ENCODE measurements around the gene ENDOU.

Gene ENDOU

DNA sequence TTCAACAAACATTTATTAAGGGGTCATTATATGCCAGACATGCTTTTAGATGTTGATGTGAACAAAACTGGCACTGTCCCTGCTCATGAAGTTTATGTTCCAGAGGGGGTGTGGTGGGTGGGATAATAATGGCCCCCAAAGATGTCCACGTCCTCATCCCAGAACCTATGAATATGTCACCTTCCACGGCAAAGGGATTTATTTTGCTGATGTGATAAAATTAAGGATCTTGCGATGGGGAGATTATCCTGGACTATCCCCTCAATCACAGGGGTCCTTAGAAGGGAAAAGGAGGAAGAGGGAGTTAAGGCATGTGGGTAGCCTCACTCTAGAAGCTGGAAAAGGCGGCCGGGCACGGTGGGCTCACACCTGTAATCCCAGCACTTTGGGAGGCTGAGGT, 46.0 kb upstream of the ENDOU start:
- TF ChIP-seq, protein P1, sequence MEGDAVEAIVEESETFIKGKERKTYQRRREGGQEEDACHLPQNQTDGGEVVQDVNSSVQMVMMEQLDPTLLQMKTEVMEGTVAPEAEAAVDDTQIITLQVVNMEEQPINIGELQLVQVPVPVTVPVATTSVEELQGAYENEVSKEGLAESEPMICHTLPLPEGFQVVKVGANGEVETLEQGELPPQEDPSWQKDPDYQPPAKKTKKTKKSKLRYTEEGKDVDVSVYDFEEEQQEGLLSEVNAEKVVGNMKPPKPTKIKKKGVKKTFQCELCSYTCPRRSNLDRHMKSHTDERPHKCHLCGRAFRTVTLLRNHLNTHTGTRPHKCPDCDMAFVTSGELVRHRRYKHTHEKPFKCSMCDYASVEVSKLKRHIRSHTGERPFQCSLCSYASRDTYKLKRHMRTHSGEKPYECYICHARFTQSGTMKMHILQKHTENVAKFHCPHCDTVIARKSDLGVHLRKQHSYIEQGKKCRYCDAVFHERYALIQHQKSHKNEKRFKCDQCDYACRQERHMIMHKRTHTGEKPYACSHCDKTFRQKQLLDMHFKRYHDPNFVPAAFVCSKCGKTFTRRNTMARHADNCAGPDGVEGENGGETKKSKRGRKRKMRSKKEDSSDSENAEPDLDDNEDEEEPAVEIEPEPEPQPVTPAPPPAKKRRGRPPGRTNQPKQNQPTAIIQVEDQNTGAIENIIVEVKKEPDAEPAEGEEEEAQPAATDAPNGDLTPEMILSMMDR (IDR thresholded peaks at IDR 0.05; ENCODE audit: low read length, missing control alignments): no peak
- no peak for DNase-seq (ENCODE audit: low read depth)
- H3K4me3 ChIP-seq (replicated peaks; ENCODE audit: low read depth, low read length): no peak overlapping the region

DNA sequence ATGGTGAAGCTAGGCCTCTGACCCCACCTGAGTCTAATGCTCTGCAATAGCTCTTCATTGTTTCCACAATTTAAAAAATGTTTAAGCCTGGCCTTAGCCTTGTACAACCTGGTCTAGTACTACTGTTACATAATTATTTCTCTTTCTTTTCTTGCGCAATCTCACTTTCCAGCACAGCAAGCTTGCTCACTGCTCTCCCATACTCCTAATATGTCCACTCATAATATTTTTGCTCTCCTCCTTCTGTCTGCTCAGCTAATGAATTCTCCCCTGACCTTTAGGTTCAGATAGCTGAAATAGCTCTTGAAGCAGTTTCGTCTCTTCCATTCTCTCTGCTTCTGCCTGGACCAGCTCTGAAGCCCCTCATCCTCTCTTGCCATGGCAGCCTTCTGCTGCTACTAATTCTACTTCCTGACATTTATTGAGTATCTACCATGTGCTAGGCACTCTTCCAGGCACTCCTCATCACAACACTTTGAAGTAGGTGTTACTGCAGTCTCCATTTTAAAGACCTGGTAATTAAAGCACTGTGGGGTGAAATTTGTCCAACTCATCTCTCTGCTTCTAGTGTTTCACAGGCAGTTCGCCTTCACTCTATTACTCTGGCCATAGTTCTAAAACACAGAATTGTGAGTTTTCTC, 44.9 kb upstream of the ENDOU start:
- H3K4me3 ChIP-seq (replicated peaks; ENCODE audit: low read depth, low read length): no peak overlapping the region
- DNase-seq (ENCODE audit: low read depth): peak; percentile 69
- TF ChIP-seq, protein P1 (IDR thresholded peaks at IDR 0.05; ENCODE audit: low read length, missing control alignments): no peak

DNA sequence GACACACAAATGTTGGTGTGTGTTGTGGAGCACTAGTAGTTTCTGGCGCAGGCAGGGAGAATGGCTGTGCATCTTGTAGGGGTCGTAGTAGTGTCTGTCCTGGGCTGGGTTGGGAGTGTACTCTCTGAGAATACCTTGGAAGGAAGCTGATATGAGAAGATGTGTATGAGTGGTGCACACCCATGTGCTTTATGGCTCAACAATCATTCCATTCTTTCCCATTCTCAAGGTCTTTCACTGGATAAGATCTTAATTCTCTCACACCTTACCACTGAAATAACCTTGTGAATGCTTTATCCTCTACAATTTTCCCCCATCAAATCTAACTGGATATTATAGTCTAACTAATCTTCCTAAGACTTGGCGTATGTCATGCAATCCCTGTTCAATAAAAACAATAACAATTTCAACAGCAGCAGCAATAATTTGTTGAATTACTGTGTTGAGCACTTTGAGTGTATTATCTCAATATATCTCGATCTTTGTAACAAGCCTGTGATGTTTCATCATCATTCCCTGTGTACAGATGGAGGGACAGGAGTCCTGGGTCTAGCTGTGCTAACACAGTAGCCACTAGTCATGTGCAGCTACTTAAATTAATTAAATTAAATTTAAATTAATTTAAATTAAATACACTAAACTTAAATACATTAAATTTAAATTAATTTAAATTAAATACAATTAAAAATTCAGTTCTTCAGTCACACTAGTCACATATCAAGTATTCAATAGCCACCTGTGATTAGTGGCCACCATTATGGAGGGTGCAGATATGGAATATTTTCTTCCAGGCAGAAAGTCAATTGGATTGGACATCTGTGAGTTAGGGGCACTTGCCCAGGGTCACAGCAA, 44.2 kb upstream of the ENDOU start:
- H3K4me3 ChIP-seq (replicated peaks; ENCODE audit: low read depth, low read length): no peak overlapping the region

DNA sequence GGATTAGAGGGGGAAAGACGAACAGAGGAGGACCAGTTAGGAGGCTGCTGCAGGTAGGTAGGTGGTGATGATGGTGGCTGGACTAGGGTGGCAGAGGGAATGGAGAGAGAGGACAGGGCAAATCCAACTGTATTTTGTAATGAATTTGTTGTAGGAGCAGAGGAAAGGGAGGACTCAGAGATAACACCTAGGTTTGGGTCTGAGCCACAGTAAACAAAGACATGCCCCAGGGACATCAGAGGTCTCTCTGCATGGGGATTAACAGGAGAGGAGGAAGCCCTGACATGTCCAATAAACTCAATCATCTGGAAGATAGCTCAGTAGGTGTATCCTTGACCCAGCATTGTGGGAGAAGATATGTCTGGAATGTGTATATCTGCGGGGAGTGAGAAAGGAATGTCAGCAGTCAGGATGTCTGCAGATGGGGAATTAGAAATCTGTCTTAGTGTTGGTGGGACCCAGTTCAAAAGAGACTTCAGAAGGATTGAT, 43.1 kb upstream of the ENDOU start:
- peak; percentile 42 for DNase-seq (ENCODE audit: low read depth)
- TF ChIP-seq, protein P1 (IDR thresholded peaks at IDR 0.05; ENCODE audit: low read length, missing control alignments): no peak
- no peak overlapping the region for H3K4me3 ChIP-seq (replicated peaks; ENCODE audit: low read depth, low read length)

More for the DNA sequence above, 44.2 kb upstream of the ENDOU start:
- TF ChIP-seq, protein P1 (IDR thresholded peaks at IDR 0.05; ENCODE audit: low read length, missing control alignments): no peak
- DNase-seq (ENCODE audit: low read depth): no peak

DNA sequence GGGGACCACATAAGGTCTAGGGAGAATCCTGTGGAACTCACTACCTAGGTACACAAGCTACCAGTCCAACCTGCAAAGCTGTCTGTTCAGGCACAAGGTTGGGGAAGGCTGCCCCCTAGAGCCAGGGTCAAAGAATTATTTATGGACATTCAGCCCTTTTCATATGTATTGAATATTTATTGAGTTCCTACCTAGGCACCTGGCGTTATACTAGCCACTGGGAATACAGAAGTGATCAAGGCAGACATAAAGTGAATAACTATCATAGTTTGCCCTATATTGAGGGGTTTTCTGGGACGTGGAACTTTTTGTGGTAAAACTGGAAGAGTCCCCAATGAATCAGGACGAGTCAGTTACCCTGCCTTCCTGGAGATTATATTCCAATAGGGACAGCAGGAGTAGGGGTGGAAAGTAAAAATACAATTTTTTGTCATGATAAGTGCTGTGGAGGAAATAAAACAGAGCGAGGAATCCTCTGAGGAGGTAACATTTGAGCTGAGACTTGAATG, 42.0 kb upstream of the ENDOU start:
- no peak overlapping the region for H3K4me3 ChIP-seq (replicated peaks; ENCODE audit: low read depth, low read length)
- TF ChIP-seq, protein P1 (IDR thresholded peaks at IDR 0.05; ENCODE audit: low read length, missing control alignments): peak; percentile 62
- DNase-seq (ENCODE audit: low read depth): peak; percentile 67

DNA sequence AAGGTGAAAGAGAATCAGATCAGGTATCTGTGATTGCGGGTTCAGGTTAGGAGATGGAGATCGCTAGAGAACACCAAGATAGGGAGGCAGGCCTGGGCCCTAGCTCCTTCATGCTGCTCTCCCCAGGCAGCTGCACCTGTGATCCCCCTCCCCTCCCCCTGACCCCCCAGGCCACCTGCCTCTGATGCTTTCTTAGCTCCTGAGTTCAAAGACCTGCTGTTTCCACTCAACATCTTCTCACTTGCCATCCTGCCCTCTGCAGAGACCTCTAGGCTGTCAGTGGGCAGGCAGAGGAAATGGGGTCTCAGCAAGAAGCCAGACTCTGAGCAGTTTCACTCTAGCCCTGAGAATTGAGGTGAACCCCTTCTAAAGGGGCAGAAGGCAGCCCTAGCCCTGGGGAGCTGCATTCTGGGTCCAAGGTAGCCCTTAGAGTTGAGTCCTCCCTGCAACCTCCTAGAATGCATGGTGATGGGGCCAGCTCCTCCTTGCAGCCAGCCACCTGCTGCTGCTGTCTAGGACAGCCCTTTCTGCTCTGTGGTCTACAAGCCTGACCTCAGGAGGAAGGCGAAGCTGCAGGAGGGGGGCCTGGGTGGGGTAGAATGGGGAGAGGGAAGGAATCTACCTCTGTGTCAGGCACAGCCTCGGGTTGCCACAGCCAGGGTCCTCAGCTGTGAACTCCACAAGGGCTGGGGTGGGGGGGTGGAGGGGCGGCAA, 41.4 kb upstream of the ENDOU start:
- TF ChIP-seq, protein P1 (IDR thresholded peaks at IDR 0.05; ENCODE audit: low read length, missing control alignments): no peak

More for the DNA sequence above, 41.4 kb upstream of the ENDOU start:
- H3K4me3 ChIP-seq (replicated peaks; ENCODE audit: low read depth, low read length): no peak overlapping the region
- DNase-seq (ENCODE audit: low read depth): no peak
